Measurements from ENCODE around the gene CHPF.

DNA sequence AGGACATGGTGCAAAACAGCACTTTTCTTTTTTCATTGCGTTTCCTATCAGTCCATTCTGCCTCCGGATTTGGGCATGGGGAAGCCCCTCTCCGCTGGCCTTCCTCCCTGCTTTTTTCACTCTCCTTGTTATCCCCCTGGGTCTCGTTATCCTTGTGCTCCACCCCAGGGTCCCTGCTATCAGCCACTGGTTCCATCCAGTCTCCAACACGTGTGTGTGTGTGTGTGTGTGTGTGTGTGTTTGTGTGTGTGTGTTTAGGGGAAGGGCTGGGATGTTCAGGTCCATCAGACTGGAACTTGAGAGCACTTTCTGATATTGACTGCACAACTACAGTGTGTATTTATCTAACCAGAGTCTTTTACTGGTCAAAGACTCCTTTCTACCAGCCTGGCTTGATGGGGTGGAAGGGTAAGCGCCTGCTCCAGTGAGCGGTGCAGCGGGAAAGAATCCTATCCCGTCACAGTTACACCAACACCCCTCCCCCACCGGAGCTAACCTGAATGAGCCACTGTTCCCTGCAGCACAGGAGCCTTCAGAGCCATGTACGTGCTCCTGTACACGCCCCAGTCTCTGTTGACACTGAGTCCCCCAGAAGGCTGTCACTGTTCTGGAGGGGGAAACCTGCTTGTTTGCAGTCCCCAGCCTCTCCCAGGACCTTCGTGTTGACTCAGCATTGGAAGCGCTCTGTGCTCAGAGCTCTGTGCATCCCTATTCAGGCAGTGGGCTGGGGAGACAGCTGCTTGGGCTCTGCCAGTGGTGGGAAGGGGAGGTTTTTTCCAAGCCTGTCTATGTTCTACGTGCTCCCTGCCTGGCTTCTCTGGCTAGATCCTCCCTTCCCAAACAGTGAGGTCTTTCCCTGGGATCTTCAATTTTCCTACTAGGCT, 33.1 kb upstream of the CHPF start:
- TF ChIP-seq, protein P1, sequence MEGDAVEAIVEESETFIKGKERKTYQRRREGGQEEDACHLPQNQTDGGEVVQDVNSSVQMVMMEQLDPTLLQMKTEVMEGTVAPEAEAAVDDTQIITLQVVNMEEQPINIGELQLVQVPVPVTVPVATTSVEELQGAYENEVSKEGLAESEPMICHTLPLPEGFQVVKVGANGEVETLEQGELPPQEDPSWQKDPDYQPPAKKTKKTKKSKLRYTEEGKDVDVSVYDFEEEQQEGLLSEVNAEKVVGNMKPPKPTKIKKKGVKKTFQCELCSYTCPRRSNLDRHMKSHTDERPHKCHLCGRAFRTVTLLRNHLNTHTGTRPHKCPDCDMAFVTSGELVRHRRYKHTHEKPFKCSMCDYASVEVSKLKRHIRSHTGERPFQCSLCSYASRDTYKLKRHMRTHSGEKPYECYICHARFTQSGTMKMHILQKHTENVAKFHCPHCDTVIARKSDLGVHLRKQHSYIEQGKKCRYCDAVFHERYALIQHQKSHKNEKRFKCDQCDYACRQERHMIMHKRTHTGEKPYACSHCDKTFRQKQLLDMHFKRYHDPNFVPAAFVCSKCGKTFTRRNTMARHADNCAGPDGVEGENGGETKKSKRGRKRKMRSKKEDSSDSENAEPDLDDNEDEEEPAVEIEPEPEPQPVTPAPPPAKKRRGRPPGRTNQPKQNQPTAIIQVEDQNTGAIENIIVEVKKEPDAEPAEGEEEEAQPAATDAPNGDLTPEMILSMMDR (IDR thresholded peaks at IDR 0.05): no peak
- TF ChIP-seq POLR2A (IDR thresholded peaks at IDR 0.05): no peak
- no peak for TF ChIP-seq EP300 (IDR thresholded peaks at IDR 0.05)

All from gastroesophageal sphincter (tissue), 3 donors.